ENCODE data around the gene CEACAM8.

DNA sequence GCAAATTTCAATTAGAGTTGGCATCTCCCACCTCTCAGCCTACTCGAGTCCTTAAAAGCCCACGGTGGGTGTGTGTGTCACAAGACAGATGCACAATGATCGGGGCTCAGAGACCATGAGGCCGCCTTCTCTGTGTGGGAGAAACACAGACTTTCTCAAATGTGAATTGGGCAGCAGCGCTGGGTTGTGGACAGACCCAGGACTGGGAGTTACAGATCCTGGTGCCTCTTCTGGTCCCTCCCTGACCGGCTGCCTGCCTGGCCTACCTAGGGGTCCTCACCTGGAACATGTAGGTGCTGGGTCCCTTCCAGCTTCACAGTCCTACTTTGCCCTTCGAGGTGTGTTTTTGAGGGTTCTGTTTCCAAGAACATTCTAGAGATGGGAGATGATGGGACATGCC lies 4.9 kb downstream of the CEACAM8 start:
- TF ChIP-seq, protein P1, sequence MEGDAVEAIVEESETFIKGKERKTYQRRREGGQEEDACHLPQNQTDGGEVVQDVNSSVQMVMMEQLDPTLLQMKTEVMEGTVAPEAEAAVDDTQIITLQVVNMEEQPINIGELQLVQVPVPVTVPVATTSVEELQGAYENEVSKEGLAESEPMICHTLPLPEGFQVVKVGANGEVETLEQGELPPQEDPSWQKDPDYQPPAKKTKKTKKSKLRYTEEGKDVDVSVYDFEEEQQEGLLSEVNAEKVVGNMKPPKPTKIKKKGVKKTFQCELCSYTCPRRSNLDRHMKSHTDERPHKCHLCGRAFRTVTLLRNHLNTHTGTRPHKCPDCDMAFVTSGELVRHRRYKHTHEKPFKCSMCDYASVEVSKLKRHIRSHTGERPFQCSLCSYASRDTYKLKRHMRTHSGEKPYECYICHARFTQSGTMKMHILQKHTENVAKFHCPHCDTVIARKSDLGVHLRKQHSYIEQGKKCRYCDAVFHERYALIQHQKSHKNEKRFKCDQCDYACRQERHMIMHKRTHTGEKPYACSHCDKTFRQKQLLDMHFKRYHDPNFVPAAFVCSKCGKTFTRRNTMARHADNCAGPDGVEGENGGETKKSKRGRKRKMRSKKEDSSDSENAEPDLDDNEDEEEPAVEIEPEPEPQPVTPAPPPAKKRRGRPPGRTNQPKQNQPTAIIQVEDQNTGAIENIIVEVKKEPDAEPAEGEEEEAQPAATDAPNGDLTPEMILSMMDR (IDR thresholded peaks at IDR 0.05): no peak
- TF ChIP-seq SIN3A (IDR thresholded peaks at IDR 0.05; ENCODE audit: borderline replicate concordance, insufficient read depth, low read depth, low read length) (no peak), POLR2AphosphoS5 (IDR thresholded peaks at IDR 0.05; ENCODE audit: low read depth, low read length) (no peak), TCF7L2 (IDR thresholded peaks at IDR 0.05; ENCODE audit: low read depth, low read length) (no peak)
- TF ChIP-seq, protein P2, sequence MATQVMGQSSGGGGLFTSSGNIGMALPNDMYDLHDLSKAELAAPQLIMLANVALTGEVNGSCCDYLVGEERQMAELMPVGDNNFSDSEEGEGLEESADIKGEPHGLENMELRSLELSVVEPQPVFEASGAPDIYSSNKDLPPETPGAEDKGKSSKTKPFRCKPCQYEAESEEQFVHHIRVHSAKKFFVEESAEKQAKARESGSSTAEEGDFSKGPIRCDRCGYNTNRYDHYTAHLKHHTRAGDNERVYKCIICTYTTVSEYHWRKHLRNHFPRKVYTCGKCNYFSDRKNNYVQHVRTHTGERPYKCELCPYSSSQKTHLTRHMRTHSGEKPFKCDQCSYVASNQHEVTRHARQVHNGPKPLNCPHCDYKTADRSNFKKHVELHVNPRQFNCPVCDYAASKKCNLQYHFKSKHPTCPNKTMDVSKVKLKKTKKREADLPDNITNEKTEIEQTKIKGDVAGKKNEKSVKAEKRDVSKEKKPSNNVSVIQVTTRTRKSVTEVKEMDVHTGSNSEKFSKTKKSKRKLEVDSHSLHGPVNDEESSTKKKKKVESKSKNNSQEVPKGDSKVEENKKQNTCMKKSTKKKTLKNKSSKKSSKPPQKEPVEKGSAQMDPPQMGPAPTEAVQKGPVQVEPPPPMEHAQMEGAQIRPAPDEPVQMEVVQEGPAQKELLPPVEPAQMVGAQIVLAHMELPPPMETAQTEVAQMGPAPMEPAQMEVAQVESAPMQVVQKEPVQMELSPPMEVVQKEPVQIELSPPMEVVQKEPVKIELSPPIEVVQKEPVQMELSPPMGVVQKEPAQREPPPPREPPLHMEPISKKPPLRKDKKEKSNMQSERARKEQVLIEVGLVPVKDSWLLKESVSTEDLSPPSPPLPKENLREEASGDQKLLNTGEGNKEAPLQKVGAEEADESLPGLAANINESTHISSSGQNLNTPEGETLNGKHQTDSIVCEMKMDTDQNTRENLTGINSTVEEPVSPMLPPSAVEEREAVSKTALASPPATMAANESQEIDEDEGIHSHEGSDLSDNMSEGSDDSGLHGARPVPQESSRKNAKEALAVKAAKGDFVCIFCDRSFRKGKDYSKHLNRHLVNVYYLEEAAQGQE (IDR thresholded peaks at IDR 0.05; ENCODE audit: insufficient read depth in 1 of 2, low read depth in 2 of 2, low read length in 1 of 2): no peak

All from Panc1 (cell line).